GM06990 (cell line): ENCODE measurements around the gene SSB.
"Not testable (repeated sequence)": the region's sequence is repeated elsewhere in the genome, so short reads cannot be mapped to it uniquely, and the experiment has no call there.

ENCODE experiments used
- DNase-seq: peaks from one replicate; pipeline ENCODE4 v3.0.0-alpha.2; 2011; ENCODE audit not compliant: insufficient read length; ENCODE audit errors: extremely low read depth
- H3K27me3 ChIP-seq: replicated peaks from 2 replicates; pipeline ENCODE4 v1.6.0; 2011; ENCODE audit warnings: low read length; ENCODE audit not compliant: control insufficient read depth, insufficient read depth
- H3K36me3 ChIP-seq: 2 replicates; pipeline ENCODE4 v1.5.1; 2011; ENCODE audit warnings: low read length; ENCODE audit not compliant: control insufficient read depth, insufficient read depth
- H3K4me3 ChIP-seq: replicated peaks from 2 replicates; pipeline ENCODE4 v1.5.1; 2011; ENCODE audit warnings: low read depth, mild to moderate bottlenecking, control low read depth, low read length
- TF ChIP-seq, protein P1 (sequence below): IDR thresholded peaks from 2 replicates; pipeline ENCODE4 v1.5.1; 2011; ENCODE audit warnings: low read length, control low read depth, mild to moderate bottlenecking, inconsistent platforms; ENCODE audit not compliant: insufficient read depth, poor library complexity, severe bottlenecking

SSB gene

DNA sequence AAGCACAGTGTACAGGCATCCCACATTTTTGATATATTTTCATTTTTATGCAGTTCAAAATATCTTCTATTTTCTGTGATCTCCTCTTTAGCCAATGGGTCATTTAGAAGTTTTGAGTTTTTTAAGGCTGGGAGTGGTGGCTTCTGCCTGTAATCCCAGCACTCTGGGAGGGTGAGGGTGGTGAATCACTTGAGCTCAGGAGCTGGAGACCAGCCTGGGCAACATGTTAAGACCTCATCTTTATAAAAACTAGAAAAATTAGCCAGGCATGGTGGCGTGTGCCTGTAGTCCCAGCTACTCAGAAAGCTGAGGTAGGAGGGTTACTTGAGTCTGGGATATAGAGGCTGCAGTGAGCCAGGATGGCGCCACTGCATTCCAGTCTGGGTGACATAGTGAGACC lies 46.3 kb downstream of the SSB start:
- H3K4me3 ChIP-seq: no peak overlapping the region
- TF ChIP-seq, protein P1, sequence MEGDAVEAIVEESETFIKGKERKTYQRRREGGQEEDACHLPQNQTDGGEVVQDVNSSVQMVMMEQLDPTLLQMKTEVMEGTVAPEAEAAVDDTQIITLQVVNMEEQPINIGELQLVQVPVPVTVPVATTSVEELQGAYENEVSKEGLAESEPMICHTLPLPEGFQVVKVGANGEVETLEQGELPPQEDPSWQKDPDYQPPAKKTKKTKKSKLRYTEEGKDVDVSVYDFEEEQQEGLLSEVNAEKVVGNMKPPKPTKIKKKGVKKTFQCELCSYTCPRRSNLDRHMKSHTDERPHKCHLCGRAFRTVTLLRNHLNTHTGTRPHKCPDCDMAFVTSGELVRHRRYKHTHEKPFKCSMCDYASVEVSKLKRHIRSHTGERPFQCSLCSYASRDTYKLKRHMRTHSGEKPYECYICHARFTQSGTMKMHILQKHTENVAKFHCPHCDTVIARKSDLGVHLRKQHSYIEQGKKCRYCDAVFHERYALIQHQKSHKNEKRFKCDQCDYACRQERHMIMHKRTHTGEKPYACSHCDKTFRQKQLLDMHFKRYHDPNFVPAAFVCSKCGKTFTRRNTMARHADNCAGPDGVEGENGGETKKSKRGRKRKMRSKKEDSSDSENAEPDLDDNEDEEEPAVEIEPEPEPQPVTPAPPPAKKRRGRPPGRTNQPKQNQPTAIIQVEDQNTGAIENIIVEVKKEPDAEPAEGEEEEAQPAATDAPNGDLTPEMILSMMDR: no peak
- no peaks in the 10 kb centered on the region for H3K27me3 ChIP-seq
- H3K36me3 ChIP-seq: no peaks in the 10 kb centered on the region
- DNase-seq: no peak

- DNase-seq, H3K36me3 ChIP-seq, H3K4me3 ChIP-seq, H3K27me3 ChIP-seq: not testable (repeated sequence)
These were observed 50.5 kb downstream of the SSB start for GRCh38 chr2:169848959-169849693.

- Histone ChIP-seq H3K4me3 (no peak overlapping the region), H3K36me3 (no peaks in the 10 kb centered on the region), H3K27me3 (no peaks in the 10 kb centered on the region)
- TF ChIP-seq, protein P1: no peak
- no peak for DNase-seq
These were observed 51.0 kb downstream of the SSB start for GRCh38 chr2:169849710-169850109.

- Histone ChIP-seq H3K4me3 (no peak overlapping the region), H3K27me3 (no peaks in the 10 kb centered on the region), H3K36me3 (no peaks in the 10 kb centered on the region)
- TF ChIP-seq, protein P1: no peak
- DNase-seq: no peak
These were observed 54.5 kb downstream of the SSB start for GRCh38 chr2:169853041-169853668.

GRCh38 chr2:169855281-169856258 lies 56.9 kb downstream of the SSB start:
- H3K36me3 ChIP-seq, DNase-seq, H3K27me3 ChIP-seq, H3K4me3 ChIP-seq: not testable (repeated sequence)

DNA sequence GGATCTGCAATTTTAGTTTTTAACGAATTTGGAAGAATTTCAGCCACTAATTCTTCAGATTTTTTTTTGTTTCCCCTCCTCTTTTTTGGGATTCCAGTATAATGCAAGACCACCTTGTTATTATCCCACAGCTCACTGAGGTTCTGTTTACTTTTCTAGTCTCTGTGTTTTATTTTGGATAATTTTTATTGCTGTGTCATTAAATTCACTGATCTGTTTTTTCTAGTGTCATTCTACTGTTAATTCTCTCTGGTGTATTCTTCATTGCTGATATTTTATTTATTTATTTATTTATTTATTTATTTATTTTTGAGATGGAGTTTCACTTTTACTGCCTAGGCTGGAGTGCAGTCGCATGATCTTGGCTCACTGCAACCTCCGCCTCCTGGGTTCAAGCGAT lies 60.8 kb downstream of the SSB start:
- Histone ChIP-seq H3K4me3 (no peak overlapping the region), H3K36me3 (no peaks in the 10 kb centered on the region), H3K27me3 (no peaks in the 10 kb centered on the region)
- TF ChIP-seq, protein P1: no peak
- no peak for DNase-seq
